Mammary epithelial cell (primary cell): Measurements from ENCODE around the gene DUSP16.

Source experiments
- EZH2 ChIP-seq: IDR thresholded peaks from 2 replicates; pipeline ENCODE4 v1.6.1; 2012; ENCODE audit warnings: low read length, inconsistent platforms, borderline replicate concordance
- TF ChIP-seq, protein P1 (sequence below), 2 donors: IDR thresholded peaks in 1 of 2; conservative IDR thresholded peaks in 1 of 2; 2 replicates each; pipeline ENCODE4 v1.5.1; 2011 to 2012; ENCODE audit warnings: inconsistent platforms in 2 of 2, low read length in 2 of 2, mild to moderate bottlenecking in 2 of 2, control low read depth in 1 of 2, low read depth in 1 of 2; ENCODE audit not compliant: insufficient read depth in 1 of 2; ENCODE audit errors: extremely low read depth in 1 of 2

DNA sequence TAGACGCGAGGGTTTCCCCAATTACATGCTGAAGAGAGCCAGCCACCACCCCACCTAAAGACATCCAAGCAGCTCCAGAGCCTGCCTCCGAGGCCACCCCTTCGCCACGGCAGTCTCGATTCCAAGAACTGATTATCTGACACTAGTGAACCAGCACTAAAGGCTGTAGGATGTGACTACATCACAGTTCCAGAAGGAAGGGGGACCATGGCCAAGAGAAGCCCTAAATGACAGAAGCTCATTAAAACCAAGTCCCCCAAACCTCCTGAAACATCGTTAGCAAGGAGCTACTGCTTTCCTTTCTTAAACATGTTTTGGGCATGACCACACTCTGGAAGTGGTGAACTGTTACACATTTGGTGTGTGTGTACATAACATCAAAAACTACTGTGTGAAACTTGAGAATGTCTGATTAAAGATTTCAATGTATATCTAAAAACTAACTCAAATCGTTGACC, 88.2 kb downstream of the DUSP16 start:
- TF ChIP-seq EZH2, result no peak
- TF ChIP-seq, protein P1, sequence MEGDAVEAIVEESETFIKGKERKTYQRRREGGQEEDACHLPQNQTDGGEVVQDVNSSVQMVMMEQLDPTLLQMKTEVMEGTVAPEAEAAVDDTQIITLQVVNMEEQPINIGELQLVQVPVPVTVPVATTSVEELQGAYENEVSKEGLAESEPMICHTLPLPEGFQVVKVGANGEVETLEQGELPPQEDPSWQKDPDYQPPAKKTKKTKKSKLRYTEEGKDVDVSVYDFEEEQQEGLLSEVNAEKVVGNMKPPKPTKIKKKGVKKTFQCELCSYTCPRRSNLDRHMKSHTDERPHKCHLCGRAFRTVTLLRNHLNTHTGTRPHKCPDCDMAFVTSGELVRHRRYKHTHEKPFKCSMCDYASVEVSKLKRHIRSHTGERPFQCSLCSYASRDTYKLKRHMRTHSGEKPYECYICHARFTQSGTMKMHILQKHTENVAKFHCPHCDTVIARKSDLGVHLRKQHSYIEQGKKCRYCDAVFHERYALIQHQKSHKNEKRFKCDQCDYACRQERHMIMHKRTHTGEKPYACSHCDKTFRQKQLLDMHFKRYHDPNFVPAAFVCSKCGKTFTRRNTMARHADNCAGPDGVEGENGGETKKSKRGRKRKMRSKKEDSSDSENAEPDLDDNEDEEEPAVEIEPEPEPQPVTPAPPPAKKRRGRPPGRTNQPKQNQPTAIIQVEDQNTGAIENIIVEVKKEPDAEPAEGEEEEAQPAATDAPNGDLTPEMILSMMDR (conservative IDR thresholded peaks at IDR 0.05 in 1 of 2, IDR thresholded peaks at IDR 0.05 in 1 of 2; ENCODE audit: extremely low read depth in 1 of 2, insufficient read depth in 1 of 2, low read depth in 1 of 2, low read length in 2 of 2), result no peak
